NCI-H524 (cell line): ENCODE measurements around the gene SLC12A7.
"Not testable (repeated sequence)": the region's sequence is repeated elsewhere in the genome, so short reads cannot be mapped to it uniquely, and the experiment has no call there.

Experiments used
- DNase-seq, 2 experiments: peaks; one replicate each; lab custom pipeline; 2025; lab: John Stamatoyannopoulos, UW

The SLC12A7 gene

GRCh38 chr5:1109542-1110306 is 2.1 kb downstream of the SLC12A7 start:
- no peak for DNase-seq

DNA sequence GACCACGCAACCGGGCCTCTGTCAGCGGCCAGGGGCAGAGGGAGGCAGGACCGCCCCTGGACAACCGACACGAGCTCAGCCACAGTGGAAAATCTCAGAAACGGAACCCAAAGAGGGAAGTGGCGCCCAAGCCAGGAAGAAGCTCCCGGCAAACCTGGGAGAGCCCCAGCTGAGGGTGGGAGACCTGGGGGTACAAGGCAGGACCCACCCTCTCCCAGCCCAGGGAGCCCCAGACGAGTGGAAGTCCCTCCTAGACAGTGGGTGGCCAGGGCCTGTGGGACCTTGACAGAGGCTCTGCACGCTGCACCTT is 3.0 kb downstream of the SLC12A7 start:
- DNase-seq: no peak

- DNase-seq: no peak
Observed at GRCh38 chr5:1108023-1108864, 3.6 kb downstream of the SLC12A7 start.

DNA sequence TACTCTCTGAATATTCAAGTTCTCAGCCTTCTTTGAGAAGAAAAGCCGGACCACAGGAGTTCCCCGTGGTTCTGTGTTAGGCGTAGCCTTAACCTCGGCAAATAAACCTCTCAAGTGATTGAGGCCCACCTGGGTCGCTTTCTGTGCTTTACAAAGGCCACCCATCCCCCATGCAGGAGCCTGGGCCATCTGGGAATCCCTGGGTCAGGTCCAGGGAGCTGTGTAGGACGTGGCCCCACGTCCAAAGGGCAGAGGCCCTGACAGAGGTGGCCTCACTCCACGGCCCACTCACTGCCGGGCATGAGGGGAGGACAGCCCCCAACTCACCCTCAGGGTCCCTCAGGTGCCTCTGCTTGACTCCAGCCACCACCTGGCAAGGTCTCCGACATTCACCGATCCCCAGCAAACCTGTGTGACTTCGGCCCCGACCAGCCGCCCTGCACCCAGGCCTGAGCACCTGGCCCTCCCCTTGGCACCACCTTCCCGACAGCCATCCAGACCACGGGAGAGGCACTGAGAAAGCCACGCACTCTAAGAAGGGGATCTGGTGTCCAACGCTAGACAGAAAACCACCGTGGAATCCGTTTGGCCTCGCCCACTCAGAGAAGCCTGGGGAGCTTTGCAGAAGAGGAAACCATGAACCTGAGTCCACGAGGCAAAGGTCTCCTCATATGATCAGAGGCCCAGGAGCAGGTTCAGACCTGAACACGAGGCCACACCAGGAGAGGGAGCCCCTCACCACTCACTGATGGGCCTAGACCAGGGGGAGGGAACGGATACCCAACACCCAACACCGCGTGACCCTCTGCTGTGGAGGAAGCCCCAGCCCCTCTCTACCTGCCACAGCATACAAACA is 4.5 kb downstream of the SLC12A7 start:
- no peak for DNase-seq

DNA sequence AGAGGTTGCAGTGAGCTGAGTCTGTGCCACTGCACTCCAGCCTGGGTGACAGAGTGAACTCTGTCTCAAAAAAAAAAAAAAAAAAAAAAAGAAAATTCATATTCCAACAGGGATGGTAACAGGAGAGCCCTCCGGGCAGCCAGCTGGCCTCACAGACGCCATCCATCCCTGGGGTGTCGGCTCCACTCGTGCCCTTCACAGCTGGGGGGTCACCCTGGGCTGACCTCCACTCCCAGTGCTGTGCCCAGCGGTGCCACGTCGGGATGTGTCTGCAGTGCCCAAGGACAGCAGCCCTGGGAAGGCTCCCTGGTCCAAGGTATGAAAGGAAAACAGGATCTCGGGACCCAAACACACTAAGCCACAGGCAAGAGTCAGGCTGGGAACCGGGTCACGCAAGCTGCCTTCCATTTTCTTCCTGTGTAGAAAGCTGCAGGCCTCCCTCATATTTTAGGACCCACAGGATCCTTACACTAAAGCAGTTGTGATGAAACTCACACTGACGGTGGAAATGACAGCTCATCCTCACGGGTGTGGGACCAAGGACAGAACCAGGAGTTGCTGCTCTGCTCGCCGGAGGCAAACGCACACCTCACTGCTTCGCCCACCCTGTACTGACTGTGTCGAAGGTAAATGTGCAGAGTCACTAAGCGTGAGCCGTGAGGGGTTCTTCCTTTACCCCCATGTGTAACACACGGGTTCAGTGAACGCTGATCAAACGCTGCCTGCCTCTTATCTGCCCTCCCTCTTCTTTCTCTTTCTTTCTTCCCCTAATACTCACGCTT is 5.3 kb downstream of the SLC12A7 start:
- no peak for DNase-seq

- DNase-seq: no peak
Observed at GRCh38 chr5:1105350-1106265, 6.3 kb downstream of the SLC12A7 start.

- no peak for DNase-seq
Observed at GRCh38 chr5:1104327-1105006, 7.4 kb downstream of the SLC12A7 start.

- DNase-seq: no peak
Observed at GRCh38 chr5:1103505-1104326, 8.1 kb downstream of the SLC12A7 start.

DNA sequence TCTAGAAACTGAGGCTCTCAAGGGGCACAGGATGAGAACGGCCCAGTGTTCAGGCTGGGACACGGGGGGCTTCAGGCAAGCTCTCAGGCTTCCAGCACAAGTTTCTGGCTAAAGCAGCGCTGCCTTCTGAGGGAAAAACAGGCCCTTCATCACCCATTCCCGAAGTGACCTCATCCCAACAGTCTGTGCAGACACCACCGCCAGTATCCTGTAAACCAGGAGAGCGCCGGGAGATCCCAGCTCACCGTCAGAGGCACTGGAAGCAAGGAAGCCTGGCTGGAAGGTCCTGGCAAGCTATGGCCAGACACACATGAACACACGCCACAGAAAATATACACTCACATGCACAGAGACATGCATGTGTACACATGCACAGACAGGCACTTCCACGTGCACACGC is 8.8 kb downstream of the SLC12A7 start:
- DNase-seq: no peak

DNA sequence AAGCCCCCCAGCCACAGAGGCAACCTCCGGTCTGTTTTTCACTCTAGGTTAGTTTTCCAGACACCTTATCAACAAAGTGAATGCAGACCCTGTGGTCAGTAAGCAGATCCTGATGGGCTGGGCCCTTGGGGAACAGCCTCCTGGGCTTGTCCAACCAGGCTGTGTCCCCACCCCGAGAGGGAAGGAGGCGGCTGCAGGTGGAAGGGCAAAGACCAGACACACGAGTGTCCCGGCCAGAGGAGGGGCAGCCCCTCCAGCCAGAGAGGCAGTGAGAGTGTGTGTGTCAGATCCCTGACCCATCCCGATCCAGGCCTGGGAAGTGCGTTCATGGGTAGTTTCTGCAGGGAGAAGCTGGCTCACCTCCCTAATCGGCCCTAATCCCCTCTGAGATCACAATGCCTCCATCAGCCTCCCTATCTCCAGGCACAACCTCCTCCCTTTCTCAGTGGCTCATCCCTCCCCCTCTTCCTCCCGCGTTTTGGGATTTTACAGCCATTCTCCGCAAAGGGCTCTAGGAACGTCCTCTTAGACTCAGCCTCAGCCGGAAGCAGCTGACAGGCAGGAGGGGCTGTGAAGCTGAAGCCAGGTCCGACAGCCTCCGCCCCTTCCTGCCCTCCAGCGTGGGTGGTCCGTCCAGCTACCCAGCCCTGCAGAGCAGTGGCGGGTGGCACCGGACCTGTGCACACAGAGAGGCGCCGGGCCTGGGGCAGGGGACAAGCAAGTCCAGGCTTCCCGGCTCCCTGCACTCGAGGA is 9.7 kb downstream of the SLC12A7 start:
- peak in 1 of 2 experiments; percentile 18 for DNase-seq

- DNase-seq: no peak
Observed at GRCh38 chr5:1100664-1101574, 10.9 kb downstream of the SLC12A7 start.

DNA sequence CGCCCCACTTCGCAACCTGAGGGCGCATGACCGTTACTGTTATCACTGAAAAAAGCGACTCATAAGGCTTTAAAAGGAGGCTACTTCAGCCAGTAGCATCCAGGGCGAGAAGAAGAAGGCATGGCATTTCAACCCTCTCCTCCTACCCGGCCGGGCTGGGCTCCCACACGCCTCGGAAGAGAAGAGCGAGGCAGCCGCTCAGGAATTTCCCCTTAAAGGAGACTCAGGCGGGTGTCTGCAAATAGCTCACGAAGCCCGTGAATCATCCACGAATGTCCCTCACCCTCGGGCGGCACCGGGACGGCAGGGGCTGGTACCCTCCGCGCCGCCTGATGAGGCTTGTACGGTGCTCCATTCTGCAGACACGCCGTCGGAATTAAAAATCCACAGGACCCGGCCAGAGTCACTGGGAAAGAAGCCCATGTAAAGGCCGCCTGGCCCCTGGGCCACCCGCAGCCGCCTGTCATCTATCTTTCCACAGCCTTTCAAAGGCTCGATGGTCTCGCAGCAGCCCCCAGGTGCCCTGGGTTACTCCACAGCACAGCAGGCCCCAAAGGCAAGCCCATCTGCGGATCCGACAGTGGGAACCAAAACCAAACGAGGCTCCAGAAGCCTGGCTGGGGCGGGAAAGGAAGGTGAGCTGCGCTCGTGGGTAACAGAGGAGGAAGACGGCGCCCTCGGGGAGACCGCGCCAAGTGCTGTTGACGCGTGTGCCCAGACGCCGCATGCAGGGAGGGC is 11.8 kb downstream of the SLC12A7 start:
- no peak for DNase-seq

DNA sequence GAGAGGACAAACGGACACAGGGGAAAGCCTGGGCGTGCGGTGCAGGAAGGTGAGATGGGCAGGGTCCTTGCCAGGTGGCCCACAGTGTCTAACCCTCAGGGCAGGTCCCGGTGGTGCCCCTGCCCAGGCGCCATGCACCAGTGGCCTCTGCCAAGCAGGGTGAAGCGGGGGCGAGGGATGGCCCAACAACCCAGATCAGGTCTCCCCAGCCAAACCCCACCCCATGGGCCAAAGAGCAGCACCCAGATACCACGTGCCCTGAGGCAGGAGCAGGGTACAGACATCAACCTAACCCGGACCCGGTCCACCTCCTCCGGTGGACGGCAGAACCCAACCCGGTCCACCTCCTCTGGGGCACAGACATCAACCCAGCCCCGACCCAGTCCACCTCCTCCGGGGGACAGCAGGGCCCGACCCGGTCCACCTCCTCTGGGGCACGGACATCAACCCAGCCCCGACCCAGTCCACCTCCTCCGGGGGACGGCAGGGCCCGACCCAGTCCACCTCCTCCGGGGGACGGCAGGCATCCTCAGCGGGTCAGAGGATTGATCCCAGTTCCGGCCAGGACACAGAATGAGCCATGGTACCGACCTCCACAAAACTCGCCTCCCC is 12.8 kb downstream of the SLC12A7 start:
- DNase-seq: no peak

DNA sequence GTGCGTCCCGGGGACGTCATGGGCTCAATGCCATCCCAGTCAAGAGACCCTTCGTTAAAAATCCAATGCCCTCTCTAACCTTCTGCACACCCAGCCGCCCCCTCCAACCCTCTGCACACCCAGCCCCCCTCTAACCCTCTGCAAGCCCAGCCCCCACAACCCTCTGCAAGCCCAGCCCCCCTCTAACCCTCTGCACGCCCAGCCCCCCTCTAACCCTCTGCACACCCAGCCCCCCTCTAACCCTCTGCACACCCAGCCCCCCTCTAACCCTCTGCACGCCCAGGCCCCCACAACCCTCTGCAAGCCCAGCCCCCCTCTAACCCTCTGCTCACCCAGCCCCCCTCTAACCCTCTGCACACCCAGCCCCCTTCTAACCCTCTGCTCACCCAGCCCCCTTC is 13.9 kb downstream of the SLC12A7 start:
- DNase-seq: not testable (repeated sequence)

- no peak for DNase-seq
Observed at GRCh38 chr5:1097381-1097987, 14.4 kb downstream of the SLC12A7 start.

GRCh38 chr5:1096838-1097237 is 15.0 kb downstream of the SLC12A7 start:
- DNase-seq: no peak
